GM18498 (cell line): Measurements from ENCODE around the gene ANKS1B.
"Not testable (repeated sequence)": the region's sequence is repeated elsewhere in the genome, so short reads cannot be mapped to it uniquely, and the experiment has no call there.

Source experiments
- ATAC-seq: cut with Tn5 transposase; IDR thresholded peaks from one replicate; pipeline ENCODE4 v1.9.1; 2021; ENCODE audit warnings: mild to moderate bottlenecking, moderate library complexity; ENCODE audit not compliant: unreplicated experiment

The ANKS1B gene

DNA sequence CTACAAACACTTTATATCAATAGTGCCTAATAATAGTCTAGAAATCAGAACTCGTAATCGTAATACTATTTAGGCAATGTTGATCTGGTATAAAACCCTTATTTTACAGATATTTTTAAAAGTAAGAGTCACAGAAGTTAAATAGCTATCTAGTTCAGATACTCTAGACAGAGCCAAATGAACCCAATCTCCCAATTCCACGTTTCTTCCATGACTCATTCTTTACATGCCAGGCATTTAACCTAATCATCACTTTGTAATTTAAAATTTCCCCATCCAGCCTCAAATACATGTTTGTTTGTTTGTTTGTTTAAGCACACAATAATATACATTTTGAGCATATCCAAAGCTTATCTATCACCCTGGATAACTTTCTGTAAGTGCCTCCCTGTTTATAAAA lies 373.6 kb downstream of the ANKS1B start:
- no peak for ATAC-seq

DNA sequence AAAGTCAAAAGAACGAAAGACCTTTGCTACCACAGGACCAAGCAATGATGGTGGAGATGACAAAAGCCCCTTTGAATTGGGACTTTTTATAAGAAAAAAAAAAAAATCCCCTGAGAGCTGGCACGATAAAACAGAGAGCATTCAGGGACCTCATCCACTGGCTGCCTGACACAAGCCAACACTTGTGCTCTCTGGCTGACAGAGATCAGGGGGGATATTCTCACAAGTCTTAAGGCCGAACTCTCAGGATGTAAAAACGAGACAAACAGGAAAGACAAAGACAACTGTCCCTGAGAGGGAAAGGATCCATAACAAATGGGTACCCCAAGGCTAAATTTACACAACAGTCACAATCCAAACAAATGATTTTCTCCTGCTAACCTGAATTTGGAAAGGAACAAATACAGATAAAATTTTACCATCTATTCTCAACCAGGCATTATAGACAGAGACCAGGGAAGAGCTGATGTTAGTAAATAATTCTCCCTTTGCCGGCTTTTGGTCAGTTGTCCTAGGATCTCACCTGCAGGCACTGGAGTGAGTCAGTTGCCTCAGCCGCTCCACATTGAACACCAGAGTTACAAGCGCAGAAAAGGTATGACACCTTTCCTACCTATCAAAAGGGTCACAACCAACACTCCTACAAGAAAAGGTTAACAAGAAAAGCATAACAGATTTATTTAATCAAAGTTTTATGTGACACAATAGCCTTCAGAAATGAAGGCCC lies 375.1 kb downstream of the ANKS1B start:
- no peak for ATAC-seq

DNA sequence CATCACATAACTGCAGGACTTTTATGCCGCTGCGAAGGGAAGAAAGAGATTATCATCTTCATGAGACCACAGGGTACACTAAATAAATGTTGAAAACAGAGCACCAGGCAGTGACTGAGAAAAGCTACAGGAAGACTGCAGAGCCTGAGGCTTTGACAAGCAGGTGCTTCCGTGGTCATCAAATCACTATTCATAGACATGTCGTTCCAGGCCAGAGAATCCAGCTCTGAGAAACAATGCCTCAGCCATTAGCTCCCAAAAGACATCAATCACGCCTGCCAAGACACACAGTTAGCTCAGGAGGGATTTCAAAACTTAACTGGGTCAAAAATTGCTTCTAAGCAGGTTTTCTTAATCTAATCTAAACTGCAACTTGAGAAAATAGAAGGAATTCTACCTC lies 384.3 kb downstream of the ANKS1B start:
- ATAC-seq = peak; percentile 90

DNA sequence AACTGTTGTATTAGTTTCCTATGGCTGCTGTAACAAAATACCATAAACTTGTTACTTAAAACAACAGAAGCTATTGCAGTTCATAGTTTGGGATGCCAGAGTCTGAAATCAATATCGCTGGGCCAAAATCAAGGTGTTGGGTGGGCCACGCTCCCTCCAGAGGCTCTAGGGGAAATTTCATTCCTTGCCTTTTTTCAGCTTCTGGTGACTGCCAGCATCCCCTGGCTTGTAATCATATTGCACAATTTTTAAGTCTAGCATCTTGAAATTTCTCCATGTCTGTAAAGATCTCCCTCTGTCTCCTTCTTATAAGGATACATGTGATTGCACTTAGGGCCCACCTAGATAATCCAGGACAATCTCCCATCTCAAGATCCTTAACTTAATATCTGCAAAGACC lies 386.0 kb downstream of the ANKS1B start:
- ATAC-seq = no peak

GRCh38 chr12:99596762-99597161 lies 388.0 kb downstream of the ANKS1B start:
- no peak for ATAC-seq

GRCh38 chr12:99577125-99577524 lies 407.6 kb downstream of the ANKS1B start:
- ATAC-seq = not testable (repeated sequence)

DNA sequence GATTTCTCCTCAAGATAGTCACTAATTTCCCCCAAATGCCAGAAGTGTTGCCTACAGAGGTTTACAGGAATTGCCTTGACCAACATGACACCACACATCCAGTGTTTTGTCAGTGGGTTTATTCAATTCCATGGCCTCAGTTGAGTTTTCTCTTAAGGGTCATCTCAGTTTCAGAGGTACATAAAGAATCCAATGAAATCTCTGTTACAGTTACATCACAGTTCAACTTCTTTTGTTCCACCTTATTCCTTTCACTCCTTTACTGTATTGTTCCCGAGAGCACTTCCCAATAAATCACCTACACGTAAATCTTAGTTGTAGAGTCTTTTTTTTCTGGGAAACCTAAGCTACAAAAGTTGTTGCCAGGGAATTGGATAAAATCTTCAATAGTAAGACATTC lies 410.8 kb downstream of the ANKS1B start:
- ATAC-seq = no peak

DNA sequence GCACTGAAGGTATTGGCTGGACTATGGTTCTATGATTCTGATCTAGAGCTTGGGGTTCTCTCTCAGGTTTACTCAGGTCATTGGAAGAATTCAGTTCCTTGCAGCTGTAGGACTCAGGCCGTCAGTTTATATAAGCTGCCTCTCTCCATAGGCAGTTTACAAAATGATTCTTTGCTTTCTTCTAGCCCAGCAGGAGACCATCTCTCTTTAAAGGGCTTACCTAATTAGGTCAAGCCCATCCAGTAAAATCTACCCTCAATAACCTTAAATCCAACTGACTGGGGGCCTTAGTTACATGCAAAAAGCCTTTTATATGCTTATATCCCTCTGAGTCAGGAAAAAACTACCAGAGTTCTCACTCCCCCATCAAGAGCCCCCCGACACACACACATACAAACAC lies 417.7 kb downstream of the ANKS1B start:
- ATAC-seq = no peak

DNA sequence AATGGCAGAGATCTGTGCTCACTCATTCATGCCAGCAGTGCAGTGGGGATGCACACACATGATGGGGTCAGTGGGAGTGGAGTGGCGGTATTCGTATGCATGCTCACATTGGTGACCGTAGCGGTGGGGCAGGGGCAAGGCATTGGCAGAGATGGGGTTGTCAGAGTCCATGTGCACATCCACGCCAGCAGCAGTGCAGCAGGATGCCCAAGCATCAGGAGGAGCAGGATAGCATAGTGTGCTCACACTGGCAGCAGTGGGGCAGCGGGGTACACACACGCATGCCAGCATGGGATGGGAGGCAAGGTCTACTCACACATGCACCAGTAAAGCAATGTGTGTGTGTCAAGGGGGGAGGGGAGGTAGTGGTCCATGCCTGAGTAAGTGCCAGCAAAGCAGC lies 426.6 kb downstream of the ANKS1B start:
- ATAC-seq = no peak

GRCh38 chr12:99553461-99553860 lies 431.3 kb downstream of the ANKS1B start:
- ATAC-seq = no peak

GRCh38 chr12:99552022-99552421 lies 432.7 kb downstream of the ANKS1B start:
- ATAC-seq = no peak

DNA sequence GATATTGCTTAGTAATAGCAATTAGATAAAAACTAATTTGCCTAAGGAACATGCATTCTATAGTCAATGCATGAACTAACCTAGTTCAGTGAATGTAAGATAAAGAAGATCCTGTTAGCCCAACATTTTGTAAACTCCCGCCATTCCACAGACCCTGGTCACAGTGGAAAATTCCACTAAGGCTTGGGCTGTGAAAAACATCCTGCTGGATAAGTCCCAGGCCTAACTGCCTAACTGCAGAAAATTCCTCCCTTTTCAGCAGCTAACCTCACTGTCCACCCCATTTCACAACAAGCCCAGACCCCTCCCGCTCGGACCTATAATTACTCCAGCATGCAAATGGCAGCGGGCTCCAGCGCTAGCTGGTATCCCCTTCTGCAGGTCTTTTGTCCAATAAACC lies 435.1 kb downstream of the ANKS1B start:
- ATAC-seq = no peak

DNA sequence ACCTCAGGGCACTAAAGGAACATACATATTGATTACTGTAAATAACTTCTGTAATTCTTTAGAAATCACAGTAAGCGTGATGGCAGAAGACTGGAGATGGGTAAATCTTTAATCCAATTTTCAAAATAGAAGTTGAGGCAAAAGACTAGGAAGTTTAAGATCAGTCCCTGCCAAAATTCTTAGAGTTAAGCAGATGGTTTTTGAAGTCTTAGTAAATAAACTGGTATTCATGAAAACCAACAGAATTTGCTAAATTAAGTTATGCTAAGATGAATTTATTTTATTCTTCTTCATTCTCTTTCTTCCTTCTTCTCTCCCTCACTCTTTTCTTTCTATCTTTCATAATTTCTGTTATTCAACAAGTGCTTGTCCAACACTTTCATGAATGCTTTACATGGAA lies 435.5 kb downstream of the ANKS1B start:
- ATAC-seq = no peak

GRCh38 chr12:99544457-99544856 lies 440.3 kb downstream of the ANKS1B start:
- ATAC-seq = no peak

GRCh38 chr12:99529966-99530365 lies 454.8 kb downstream of the ANKS1B start:
- ATAC-seq = peak; percentile 97

DNA sequence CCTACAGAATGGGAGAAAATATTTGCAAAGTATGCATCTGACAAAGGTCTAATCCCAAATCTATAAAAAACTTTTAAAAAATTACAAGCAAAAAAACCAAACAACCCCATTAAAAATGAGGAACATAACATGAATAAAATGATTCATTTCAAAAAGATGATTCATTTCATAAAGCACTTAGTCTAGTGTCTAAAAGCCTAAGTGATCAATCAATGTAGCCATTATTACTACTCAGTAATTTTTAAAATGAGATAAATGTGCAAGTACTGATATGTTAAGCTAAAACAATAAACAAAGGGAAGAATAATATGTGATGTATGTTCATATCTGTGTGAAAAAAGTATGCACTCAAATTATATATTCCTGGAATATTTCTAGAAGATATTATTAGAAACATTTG lies 456.3 kb downstream of the ANKS1B start:
- ATAC-seq = no peak

GRCh38 chr12:99523853-99524252 lies 460.9 kb downstream of the ANKS1B start:
- no peak for ATAC-seq

GRCh38 chr12:99522456-99522855 lies 462.3 kb downstream of the ANKS1B start:
- ATAC-seq = no peak

GRCh38 chr12:99521664-99522063 lies 463.1 kb downstream of the ANKS1B start:
- ATAC-seq = no peak

- ATAC-seq = no peak
These were observed 471.7 kb downstream of the ANKS1B start for GRCh38 chr12:99513066-99513465.

- no peak for ATAC-seq
These were observed 478.9 kb downstream of the ANKS1B start for GRCh38 chr12:99505805-99506204.

DNA sequence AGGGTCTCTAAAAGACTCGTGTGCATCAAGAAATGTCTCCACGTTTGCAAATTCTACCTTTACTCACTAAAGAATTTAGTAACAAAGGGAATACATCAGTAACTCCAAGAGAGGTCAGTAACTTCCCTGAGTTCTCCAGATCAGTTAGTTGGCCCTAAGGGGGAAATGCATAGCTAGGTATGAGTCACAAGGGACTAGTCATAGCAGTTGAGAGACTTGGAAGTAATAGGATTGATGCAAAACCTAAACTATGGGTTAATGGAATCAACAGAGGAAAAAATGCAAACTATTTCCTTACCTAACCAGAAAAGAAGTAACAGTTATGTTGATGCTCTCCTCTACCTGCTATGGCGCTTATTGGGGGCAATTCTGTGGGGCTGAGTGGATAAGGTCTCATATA lies 486.0 kb downstream of the ANKS1B start:
- ATAC-seq = no peak

DNA sequence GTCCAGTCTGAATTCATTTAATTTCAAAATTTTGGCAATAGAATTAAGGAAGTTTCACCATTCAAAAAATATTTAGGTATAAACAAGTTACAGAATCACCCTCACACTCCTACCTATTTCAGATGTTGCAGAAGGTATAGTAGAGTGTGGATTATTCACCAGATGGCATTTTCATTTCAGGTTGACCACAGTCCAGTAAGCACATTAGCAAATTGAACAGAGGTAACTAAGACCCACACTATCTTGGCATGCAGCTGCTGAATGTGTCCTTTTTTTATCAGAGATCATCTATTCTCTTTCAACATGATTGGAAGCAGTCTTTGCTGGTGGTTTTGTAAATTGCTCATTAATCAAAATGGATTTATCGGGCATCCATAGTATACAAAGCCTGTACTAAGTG lies 488.9 kb downstream of the ANKS1B start:
- ATAC-seq = no peak
